Suprapubic skin (tissue), 4 donors: ENCODE results near the gene ADAMTS9. TPM values are rescaled to one million over a fixed set of nuclear protein-coding genes. Genes with fewer than 3 reads are reported as not detected.
"Not testable (repeated sequence)": the region's sequence is repeated elsewhere in the genome, so short reads cannot be mapped to it uniquely, and the experiment has no call there.

Experiments used
- DNase-seq, 2 donors: peaks; one replicate each; pipeline ENCODE4 v3.0.0-alpha.2; 2019; ENCODE audit warnings: low spot score in 2 of 2
- H3K27ac ChIP-seq: fragments of 200-600 bp; sonication (generic); one replicate; pipeline ENCODE4 v1.5.1; 2019
- H3K27me3 ChIP-seq: fragments of 200-600 bp; sonication (generic); one replicate; pipeline ENCODE4 v1.5.1; 2019
- H3K36me3 ChIP-seq: fragments of 200-600 bp; sonication (generic); one replicate; pipeline ENCODE4 v1.5.1; 2019
- H3K4me1 ChIP-seq: fragments of 200-600 bp; sonication (generic); one replicate; pipeline ENCODE4 v1.5.1; 2019
- H3K4me3 ChIP-seq: fragments of 200-600 bp; sonication (generic); one replicate; pipeline ENCODE4 v1.5.1; 2019; ENCODE audit warnings: mild to moderate bottlenecking
- H3K9me3 ChIP-seq: fragments of 200-600 bp; sonication (generic); one replicate; pipeline ENCODE4 v1.5.1; 2019
- CTCF ChIP-seq, 2 donors: fragments of 200-600 bp in 1 of 2; fragments of 450-650 bp in 1 of 2; sonication (generic) in 1 of 2; IDR thresholded peaks; one replicate each; pipeline ENCODE4 v1.5.1; 2016 to 2019; ENCODE audit warnings: antibody characterized with exemption in 2 of 2, mild to moderate bottlenecking in 1 of 2, moderate library complexity in 1 of 2
- EP300 ChIP-seq: sonication (generic); formaldehyde crosslinking; IDR thresholded peaks from one replicate; pipeline ENCODE4 v1.6.1; 2017; ENCODE audit warnings: antibody characterized with exemption
- POLR2A ChIP-seq, 2 donors: fragments of 450-650 bp; IDR thresholded peaks; one replicate each; pipeline ENCODE4 v1.6.1; 2017; ENCODE audit warnings: antibody characterized with exemption in 2 of 2, mild to moderate bottlenecking in 2 of 2, moderate library complexity in 2 of 2
- POLR2AphosphoS5 ChIP-seq, 3 donors: sonication (generic); formaldehyde crosslinking; IDR thresholded peaks; one replicate each; pipeline ENCODE4 v1.6.1; 2017; ENCODE audit warnings: antibody characterized with exemption in 3 of 3
- WGBS: methylation state at CpG from one replicate; pipeline ENCODE4 v1.1.5; 2018; 5-methylcytosine and 5-hydroxymethylcytosine counted together
- total RNA-seq, 4 donors: library from RNA; depleted of rRNA; stranded (reverse); fragments of >200 nt; gene quantifications; one replicate each; pipeline ENCODE4 v1.1.0, GENCODE V29; 2016

ADAMTS9 gene
- total RNA-seq, 4 donors from 2014 or later = 7.8 to 32.8 (median 9.3) TPM

- Histone ChIP-seq H3K4me3 (no peak overlapping the region), H3K27me3 (no peaks in the 10 kb centered on the region), H3K27ac (no peak overlapping the region), H3K36me3 (no peaks in the 10 kb centered on the region), H3K9me3 (no peaks in the 10 kb centered on the region), H3K4me1 (no peaks in the 10 kb centered on the region)
- DNase-seq = no peak
- no peak for TF ChIP-seq POLR2AphosphoS5 (IDR thresholded peaks at IDR 0.05)
- TF ChIP-seq CTCF (IDR thresholded peaks at IDR 0.05) = no peak
- TF ChIP-seq POLR2A (IDR thresholded peaks at IDR 0.05) = no peak
- no peak for TF ChIP-seq EP300
- WGBS = 94% methylated on average over 15 of the region's 15 CpGs
Measured at GRCh38 chr3:64550745-64551144, 137.1 kb downstream of the ADAMTS9 start.

GRCh38 chr3:64549869-64550268 is 137.9 kb downstream of the ADAMTS9 start:
- Histone ChIP-seq H3K9me3 (no peaks in the 10 kb centered on the region), H3K27ac (no peak overlapping the region), H3K36me3 (no peaks in the 10 kb centered on the region), H3K4me3 (no peak overlapping the region), H3K27me3 (no peaks in the 10 kb centered on the region), H3K4me1 (no peaks in the 10 kb centered on the region)
- TF ChIP-seq POLR2A (IDR thresholded peaks at IDR 0.05) (no peak), POLR2AphosphoS5 (IDR thresholded peaks at IDR 0.05) (no peak), CTCF (IDR thresholded peaks at IDR 0.05) (no peak), EP300 (no peak)
- DNase-seq = no peak
- WGBS = 65% methylated on average over 3 of the region's 3 CpGs

- 42% methylated on average over 6 of the region's 6 CpGs for WGBS
- DNase-seq = no peak
- TF ChIP-seq EP300 = no peak
- no peak for TF ChIP-seq CTCF (IDR thresholded peaks at IDR 0.05)
- TF ChIP-seq POLR2AphosphoS5 (IDR thresholded peaks at IDR 0.05) = no peak
- no peak for TF ChIP-seq POLR2A (IDR thresholded peaks at IDR 0.05)
- Histone ChIP-seq H3K27ac (no peak overlapping the region), H3K4me1 (no peaks in the 10 kb centered on the region), H3K9me3 (no peaks in the 10 kb centered on the region), H3K36me3 (no peaks in the 10 kb centered on the region), H3K4me3 (no peak overlapping the region), H3K27me3 (no peaks in the 10 kb centered on the region)
Measured at GRCh38 chr3:64548200-64548889, 139.5 kb downstream of the ADAMTS9 start.

GRCh38 chr3:64546856-64547255 is 140.9 kb downstream of the ADAMTS9 start:
- Histone ChIP-seq H3K27ac (no peak overlapping the region), H3K4me3 (no peak overlapping the region)

GRCh38 chr3:64545239-64545638 is 142.6 kb downstream of the ADAMTS9 start:
- not testable (repeated sequence) for H3K9me3 ChIP-seq, H3K36me3 ChIP-seq, DNase-seq, H3K4me1 ChIP-seq, H3K27ac ChIP-seq, H3K4me3 ChIP-seq, H3K27me3 ChIP-seq
- 94% methylated on average over 3 of the region's 3 CpGs for WGBS

More at GRCh38 chr3:64546856-64547255, 140.9 kb downstream of the ADAMTS9 start:
- no peaks in the 10 kb centered on the region for H3K27me3 ChIP-seq
- no peak for DNase-seq
- H3K4me1 ChIP-seq = no peaks in the 10 kb centered on the region
- TF ChIP-seq POLR2A (IDR thresholded peaks at IDR 0.05) (no peak), EP300 (no peak), POLR2AphosphoS5 (IDR thresholded peaks at IDR 0.05) (no peak), CTCF (IDR thresholded peaks at IDR 0.05) (no peak)
- H3K36me3 ChIP-seq = no peaks in the 10 kb centered on the region
- WGBS = 95% methylated on average over 8 of the region's 8 CpGs
- no peaks in the 10 kb centered on the region for H3K9me3 ChIP-seq

- Histone ChIP-seq H3K9me3 (no peaks in the 10 kb centered on the region), H3K4me1 (peaks cover 21% of the 10 kb centered on the region), H3K27me3 (no peaks in the 10 kb centered on the region), H3K27ac (no peak overlapping the region), H3K4me3 (no peak overlapping the region), H3K36me3 (no peaks in the 10 kb centered on the region)
- no peak for TF ChIP-seq CTCF (IDR thresholded peaks at IDR 0.05)
- no peak for TF ChIP-seq POLR2AphosphoS5 (IDR thresholded peaks at IDR 0.05)
- DNase-seq = no peak
- WGBS = 92% methylated on average over 4 of the region's 4 CpGs
Measured at GRCh38 chr3:64541803-64542202, 146.0 kb downstream of the ADAMTS9 start.
